GM19452 (cell line): ENCODE data around the gene LRRC74A.

Source experiments
- ATAC-seq: cut with Tn5 transposase; IDR thresholded peaks from one replicate; pipeline ENCODE4 v1.9.1; 2021; ENCODE audit not compliant: unreplicated experiment

LRRC74A gene

GRCh38 chr14:76826122-76826521, at the start of gene LRRC74A:
Gene LRRC74A (plus strand): TSS chr14:76826408. CDS start chr14:76826698, 290 bp downstream.
- no peak for ATAC-seq

DNA sequence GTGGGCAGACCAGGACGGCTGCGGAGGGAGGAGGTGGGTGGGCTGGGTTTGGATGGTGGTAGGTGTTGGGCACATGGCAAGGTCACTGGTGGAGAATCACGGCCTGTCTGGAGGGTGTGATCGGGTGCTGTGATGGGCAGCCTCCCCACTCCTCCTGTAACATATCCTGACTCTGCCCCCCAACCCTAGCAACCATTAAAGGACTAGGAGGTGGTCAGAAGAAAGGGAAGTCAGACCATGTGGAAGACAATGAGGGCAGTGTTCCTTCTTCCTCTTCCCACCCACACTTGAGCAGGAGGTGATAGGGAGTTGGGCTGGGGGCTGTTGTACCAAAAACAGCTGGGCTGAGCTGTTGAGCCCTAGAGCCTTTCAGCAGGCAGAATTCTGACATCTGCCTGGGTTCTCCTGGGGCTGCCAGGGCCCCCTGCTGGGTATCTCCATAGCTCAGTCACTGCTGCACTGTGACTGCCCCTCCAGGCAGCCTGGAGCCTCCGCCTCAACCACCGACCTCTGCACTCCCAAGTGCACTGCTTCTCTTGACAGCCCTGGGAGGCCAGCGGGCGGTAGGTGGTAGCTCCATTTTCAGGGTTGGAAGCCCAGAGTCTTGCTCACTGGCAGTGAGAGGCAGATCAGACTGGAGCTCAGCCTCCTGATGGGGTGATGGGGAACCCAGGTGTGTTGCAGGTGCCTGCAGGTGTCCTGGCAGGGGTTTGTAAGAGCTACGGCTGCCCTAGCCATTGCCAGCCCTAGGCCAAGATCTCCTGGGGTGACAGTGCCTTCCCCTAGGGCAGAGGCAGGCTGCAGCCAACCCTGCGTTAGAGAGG, 49.6 kb upstream of the LRRC74A start:
- ATAC-seq, result no peak

- no peak for ATAC-seq
Observed at GRCh38 chr14:76777721-76778120, 48.5 kb upstream of the LRRC74A start.

DNA sequence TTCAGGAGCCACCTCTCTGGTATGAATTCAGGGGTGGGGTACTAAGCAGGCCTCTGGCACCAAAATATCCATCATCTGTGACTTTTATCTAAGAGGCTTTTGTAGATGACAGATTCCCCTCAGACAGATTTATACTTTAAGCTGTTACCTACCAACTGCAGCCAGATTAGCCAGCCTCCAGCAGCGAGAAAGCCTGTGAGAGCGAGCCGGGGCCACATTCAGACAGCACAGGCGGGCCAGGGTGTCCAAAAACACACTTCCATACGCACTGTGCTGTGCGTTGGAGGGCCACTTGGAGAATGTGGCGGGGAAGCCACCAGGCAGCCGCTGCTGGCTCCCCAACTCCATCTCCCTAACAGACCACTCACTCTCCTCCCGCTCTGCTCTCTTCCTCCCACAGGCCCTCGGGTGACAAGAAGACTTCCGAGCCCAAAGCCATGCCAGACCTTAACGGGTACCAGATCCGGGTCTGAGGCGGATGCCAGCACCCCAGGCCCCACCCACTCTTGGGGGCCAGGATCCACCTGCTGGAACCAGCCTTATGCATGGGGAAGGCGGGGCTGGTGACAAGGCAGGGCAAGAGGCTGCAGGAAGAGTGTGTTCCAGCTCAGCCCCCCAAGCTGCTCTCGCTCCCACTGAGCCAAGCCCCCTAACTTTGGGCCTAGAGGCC, 47.5 kb upstream of the LRRC74A start:
- ATAC-seq, result no peak

GRCh38 chr14:76779221-76780057, 46.8 kb upstream of the LRRC74A start:
- no peak for ATAC-seq

- no peak for ATAC-seq
Observed at GRCh38 chr14:76780058-76780345, 46.2 kb upstream of the LRRC74A start.

- ATAC-seq, result no peak
Observed at GRCh38 chr14:76780360-76780759, 45.8 kb upstream of the LRRC74A start.

DNA sequence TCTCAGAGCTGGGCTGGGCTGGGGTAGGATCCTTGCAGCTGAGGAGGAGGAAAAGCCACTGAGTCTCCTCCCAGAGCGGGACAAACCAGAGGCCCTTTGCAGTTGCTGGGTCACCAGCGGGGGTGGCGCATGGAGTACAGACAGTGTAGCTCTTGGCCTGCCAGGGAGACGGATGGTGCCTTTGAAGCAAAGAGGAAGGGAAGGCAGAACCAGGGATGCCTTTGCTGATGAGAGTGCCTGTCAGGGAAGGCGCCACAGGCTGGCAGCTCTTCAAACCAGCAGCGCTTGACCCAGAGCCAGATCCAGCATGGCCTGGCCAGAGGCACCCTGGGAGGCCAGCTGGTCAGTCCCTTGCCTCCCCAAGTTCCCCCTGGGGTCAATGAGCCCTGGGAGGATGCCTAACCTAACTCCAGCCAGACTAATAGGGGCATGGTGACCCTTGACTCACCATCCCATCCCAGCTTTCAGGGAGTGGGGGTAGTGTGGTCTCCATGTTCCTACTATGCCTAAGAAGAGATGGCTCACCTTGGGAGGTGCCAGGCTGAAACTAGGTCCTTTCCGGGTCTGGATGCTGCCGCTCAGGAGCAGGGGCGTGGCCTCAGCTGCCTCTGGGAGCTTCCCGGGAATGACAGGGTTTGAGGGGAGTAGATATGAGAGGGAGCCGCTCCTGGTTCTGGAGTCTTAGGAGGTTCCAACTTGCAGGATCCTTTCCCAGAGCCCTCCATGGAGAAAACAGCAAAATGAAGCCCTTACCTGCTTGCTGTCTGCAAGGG, 45.1 kb upstream of the LRRC74A start:
- ATAC-seq, result no peak

DNA sequence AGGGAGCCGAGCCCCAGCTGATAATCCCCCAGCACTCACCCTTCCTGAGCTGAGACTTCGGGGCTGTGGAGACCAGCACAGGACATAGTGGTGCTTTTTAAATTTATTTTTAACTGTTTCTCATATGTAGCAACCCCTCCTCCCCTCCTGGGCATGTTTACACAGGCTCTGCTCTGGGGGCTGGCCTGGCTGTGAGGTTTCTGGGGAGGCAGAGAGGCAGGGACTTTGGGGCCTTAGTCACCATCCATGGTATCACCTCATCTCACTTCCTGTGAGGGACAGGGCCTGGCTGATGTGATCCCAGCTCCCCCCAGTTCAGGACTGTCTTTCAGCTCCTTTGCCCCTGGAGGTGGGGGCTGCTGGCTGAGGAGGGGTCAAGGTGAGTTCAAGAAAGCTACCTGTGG, 44.6 kb upstream of the LRRC74A start:
- no peak for ATAC-seq

DNA sequence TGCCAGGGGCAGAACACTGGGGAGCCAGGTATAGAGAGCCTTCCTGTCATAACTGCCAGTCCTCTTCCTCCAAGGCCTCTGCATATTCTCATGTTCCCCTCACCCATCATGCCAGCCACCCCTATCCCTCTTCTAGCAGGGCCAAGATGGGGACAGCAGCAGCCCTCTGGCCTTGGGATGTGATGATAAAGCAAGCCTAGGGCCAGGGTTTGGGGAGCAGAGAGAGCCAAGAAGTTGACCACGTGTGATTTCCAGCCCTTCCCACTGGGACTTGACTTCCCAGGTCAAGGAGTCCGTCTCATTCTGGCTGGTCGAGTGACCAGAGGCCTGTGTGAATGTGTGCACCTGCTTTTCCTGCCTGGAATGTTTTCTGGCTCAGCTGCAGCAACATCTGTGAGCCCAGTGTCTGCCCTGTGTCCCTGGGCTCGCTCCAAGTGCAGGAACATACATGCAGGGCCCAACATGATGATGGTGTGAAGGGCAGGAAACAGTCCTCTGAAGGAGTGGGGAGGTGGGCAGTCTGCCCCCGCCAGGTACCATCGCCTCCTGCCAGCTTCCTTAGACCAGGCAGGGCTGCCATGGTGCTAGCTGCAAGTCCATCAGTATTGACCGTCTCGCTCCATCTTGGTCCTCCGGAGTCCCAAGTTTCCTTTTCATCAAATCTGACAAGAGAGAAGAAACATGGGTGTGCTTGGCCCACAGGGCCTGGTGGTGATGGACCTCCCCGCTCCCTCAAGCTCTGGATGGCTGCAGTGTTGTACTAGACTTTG, 43.9 kb upstream of the LRRC74A start:
- ATAC-seq, result no peak

GRCh38 chr14:76782885-76783566, 43.2 kb upstream of the LRRC74A start:
- no peak for ATAC-seq

DNA sequence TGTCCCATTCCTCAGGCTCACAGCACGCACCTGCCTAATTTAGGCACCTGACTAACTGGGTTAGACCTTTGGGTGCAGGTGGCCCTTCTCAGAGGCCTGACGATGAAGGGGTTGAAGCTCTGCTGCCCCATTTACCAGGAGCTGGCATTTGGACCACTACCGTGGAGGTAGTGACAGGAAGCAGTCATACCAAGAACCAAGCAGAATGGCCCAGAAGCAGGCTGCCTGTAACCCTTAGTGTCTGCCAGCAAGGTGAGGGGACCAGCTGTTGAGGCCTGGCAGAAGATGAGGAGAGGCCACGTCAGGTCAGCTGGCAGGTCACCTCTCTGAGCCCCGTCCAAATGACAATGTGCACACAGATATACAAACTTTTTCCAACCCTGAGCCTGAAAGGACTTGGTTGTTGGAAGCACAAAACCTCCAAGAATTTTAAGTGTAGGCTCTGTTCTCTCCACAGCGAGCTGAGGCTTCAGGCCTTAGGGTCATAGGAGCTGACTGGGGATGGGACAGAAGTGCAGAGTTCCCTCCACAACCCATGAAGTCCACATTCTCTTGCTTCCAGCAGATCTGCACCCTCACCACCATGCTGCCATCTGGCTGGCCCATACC, 41.8 kb upstream of the LRRC74A start:
- ATAC-seq, result no peak

GRCh38 chr14:76784881-76785280, 41.3 kb upstream of the LRRC74A start:
- ATAC-seq, result no peak

DNA sequence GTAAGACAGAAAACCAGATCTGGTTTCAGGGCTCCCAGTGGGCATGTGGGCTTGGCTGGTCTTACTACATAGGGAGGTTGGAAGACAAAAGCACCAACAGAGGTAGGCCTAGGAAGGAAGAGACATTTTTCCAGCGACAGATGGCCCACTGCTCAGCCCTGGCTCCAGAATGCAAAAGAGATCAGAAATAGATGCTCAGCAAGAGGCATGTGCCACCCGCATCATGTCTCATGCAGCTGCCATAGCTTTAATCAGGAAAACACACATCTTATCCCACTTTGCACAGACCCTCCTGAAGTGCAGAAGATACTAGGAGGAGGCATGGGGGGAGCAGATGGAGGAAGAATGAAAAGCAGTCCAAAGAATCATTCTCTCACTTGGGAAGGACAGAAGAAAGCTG, 39.6 kb upstream of the LRRC74A start:
- ATAC-seq, result no peak

GRCh38 chr14:76792422-76792821, 33.8 kb upstream of the LRRC74A start:
- ATAC-seq, result no peak

DNA sequence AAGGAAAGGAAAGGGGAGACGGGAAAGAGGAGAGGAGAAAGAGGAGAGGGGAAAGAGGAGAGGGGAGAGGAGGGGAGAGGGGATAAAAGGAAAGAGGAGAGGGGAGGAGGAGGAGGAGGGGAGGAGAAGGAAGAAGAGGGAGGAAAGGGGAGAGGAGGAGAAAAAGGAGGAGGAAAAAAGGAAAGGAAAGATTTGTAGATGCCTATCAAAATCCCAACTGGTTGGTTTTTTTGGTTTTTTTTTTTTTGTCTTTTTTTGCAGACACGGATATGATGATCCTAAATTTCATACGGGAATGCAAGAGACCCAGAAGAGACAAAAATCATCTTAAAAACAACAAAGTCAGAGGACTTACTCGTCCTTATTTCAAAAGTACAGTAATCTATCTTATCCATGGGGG, 32.9 kb upstream of the LRRC74A start:
- no peak for ATAC-seq

DNA sequence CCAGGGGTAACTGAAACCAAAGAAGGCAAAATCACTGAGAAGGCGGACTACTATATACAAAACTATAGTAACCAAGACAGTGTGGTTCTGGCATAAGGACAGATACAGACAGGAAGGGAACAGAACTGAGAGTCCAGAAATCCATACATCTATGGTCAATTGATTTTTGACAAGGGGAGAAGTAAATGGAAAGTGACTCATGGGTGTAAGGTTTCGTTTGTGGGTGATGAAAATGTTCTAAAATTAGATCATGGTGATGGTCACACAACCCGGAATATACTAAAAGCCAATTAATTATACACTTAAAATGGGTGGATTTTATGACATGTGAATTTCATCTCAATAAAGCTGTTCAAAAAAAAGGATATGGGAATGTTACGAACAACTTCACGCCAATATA, 32.3 kb upstream of the LRRC74A start:
- no peak for ATAC-seq

GRCh38 chr14:76806446-76806845, 19.8 kb upstream of the LRRC74A start:
- no peak for ATAC-seq

GRCh38 chr14:76808011-76808410, 18.2 kb upstream of the LRRC74A start:
- ATAC-seq, result no peak
